MM.1S (cell line): ENCODE results near the gene TJP1.

ENCODE experiments used
- DNase-seq: peaks from one replicate; pipeline ENCODE4 v3.0.0-alpha.2; 2015
- H2AFZ ChIP-seq: fragments of 300-600 bp; sonication (generic); 2 replicates; pipeline ENCODE4 v1.6.0; 2016; ENCODE audit warnings: antibody characterized with exemption, low read length
- H3F3A ChIP-seq: fragments of 300-600 bp; sonication (generic); 2 replicates; pipeline ENCODE4 v1.6.1; 2016; ENCODE audit warnings: mild to moderate bottlenecking, antibody characterized with exemption, low read length, moderate library complexity, mixed read lengths; ENCODE audit not compliant: insufficient read depth
- H3K27ac ChIP-seq: fragments of 300-600 bp; sonication (generic); 2 replicates; pipeline ENCODE4 v1.5.1; 2016; ENCODE audit warnings: mild to moderate bottlenecking, low read length
- H3K27me3 ChIP-seq: fragments of 300-600 bp; sonication (generic); replicated peaks from 2 replicates; pipeline ENCODE4 v1.6.0; 2016; ENCODE audit warnings: low read length; ENCODE audit not compliant: insufficient read depth
- H3K36me3 ChIP-seq: fragments of 300-600 bp; sonication (generic); replicated peaks from 2 replicates; pipeline ENCODE4 v1.6.1; 2016; ENCODE audit warnings: mild to moderate bottlenecking, low read length, mixed read lengths; ENCODE audit not compliant: insufficient read depth
- H3K4me1 ChIP-seq: fragments of 300-600 bp; sonication (generic); 2 replicates; pipeline ENCODE4 v1.6.1; 2016; ENCODE audit warnings: low read length, mixed read lengths
- H3K4me2 ChIP-seq: fragments of 300-600 bp; sonication (generic); 2 replicates; pipeline ENCODE4 v1.6.0; 2016; ENCODE audit warnings: low read depth, low read length
- H3K4me3 ChIP-seq: fragments of 300-600 bp; sonication (generic); 2 replicates; pipeline ENCODE4 v1.5.1; 2016; ENCODE audit warnings: low read length, mixed read lengths
- H3K79me2 ChIP-seq: fragments of 300-600 bp; sonication (generic); 2 replicates; pipeline ENCODE4 v1.6.1; 2016; ENCODE audit warnings: mixed run types, low read length, mixed read lengths
- H3K9ac ChIP-seq: fragments of 300-600 bp; sonication (generic); 2 replicates; pipeline ENCODE4 v1.6.1; 2016; ENCODE audit warnings: low read length, mixed read lengths
- H3K9me2 ChIP-seq: fragments of 300-600 bp; sonication (generic); replicated peaks from 2 replicates; pipeline ENCODE4 v1.6.1; 2016; ENCODE audit warnings: mild to moderate bottlenecking, low read length, mixed read lengths; ENCODE audit not compliant: insufficient read depth
- H3K9me3 ChIP-seq: fragments of 300-600 bp; sonication (generic); replicated peaks from 2 replicates; pipeline ENCODE4 v1.6.1; 2016; ENCODE audit warnings: mild to moderate bottlenecking, low read length, mixed read lengths; ENCODE audit not compliant: insufficient read depth
- H4K20me1 ChIP-seq: fragments of 300-600 bp; sonication (generic); 2 replicates; pipeline ENCODE4 v1.6.1; 2016; ENCODE audit warnings: mild to moderate bottlenecking, low read length, moderate library complexity, mixed read lengths; ENCODE audit not compliant: insufficient read depth
- EZH2 ChIP-seq: fragments of 300-600 bp; sonication (generic); optimal IDR thresholded peaks from 2 replicates; pipeline ENCODE3; 2017; ENCODE audit warnings: low read depth, mild to moderate bottlenecking, antibody characterized with exemption, low read length, mixed read lengths
- EZH2phosphoT487 ChIP-seq: fragments of 300-600 bp; sonication (generic); IDR thresholded peaks from 2 replicates; pipeline ENCODE4 v1.6.1; 2018; ENCODE audit warnings: antibody characterized with exemption, low read length
- TF ChIP-seq, protein P1 (sequence below): fragments of 300-600 bp; sonication (generic); IDR thresholded peaks from 2 replicates; pipeline ENCODE4 v1.5.1; 2016; ENCODE audit warnings: antibody characterized with exemption, low read length, mixed read lengths

Gene TJP1

GRCh38 chr15:29821416-29822099, 710 bp downstream of the TJP1 start:
- no peak for TF ChIP-seq EZH2phosphoT487
- TF ChIP-seq, protein P1, sequence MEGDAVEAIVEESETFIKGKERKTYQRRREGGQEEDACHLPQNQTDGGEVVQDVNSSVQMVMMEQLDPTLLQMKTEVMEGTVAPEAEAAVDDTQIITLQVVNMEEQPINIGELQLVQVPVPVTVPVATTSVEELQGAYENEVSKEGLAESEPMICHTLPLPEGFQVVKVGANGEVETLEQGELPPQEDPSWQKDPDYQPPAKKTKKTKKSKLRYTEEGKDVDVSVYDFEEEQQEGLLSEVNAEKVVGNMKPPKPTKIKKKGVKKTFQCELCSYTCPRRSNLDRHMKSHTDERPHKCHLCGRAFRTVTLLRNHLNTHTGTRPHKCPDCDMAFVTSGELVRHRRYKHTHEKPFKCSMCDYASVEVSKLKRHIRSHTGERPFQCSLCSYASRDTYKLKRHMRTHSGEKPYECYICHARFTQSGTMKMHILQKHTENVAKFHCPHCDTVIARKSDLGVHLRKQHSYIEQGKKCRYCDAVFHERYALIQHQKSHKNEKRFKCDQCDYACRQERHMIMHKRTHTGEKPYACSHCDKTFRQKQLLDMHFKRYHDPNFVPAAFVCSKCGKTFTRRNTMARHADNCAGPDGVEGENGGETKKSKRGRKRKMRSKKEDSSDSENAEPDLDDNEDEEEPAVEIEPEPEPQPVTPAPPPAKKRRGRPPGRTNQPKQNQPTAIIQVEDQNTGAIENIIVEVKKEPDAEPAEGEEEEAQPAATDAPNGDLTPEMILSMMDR: peak; percentile 22
- H3K9ac ChIP-seq: peak overlapping the region; percentile 54; the same call in 1 of the 2 replicates
- peak overlapping the region; percentile 68 for H3K4me3 ChIP-seq
- 0 out of 2 replicates have a peak, but pooled peaks cover 3% of the 10 kb centered on the region for H3K79me2 ChIP-seq
- H3K27me3 ChIP-seq: peaks cover 59% of the 10 kb centered on the region
- H3K36me3 ChIP-seq: no peaks in the 10 kb centered on the region
- no peak overlapping the region for H3K27ac ChIP-seq
- H2AFZ ChIP-seq: peak overlapping the region; percentile 70
- H3K9me3 ChIP-seq: no peaks in the 10 kb centered on the region
- peaks cover 8% of the 10 kb centered on the region; the same call in 1 of the 2 replicates for H4K20me1 ChIP-seq
- peak; percentile 84 for DNase-seq
- peaks cover 20% of the 10 kb centered on the region for H3F3A ChIP-seq
- peaks cover 21% of the 10 kb centered on the region for H3K4me1 ChIP-seq
- no peaks in the 10 kb centered on the region for H3K9me2 ChIP-seq
- peak overlapping the region; percentile 64; the same call in 1 of the 2 replicates for H3K4me2 ChIP-seq

GRCh38 chr15:29820394-29821154, 1.7 kb downstream of the TJP1 start:
- Histone ChIP-seq H3K9me3 (no peaks in the 10 kb centered on the region), H2AFZ (no peak overlapping the region), H3K4me3 (peak overlapping the region; percentile 68; the same call in 1 of the 2 replicates), H3K27ac (no peak overlapping the region), H3K36me3 (no peaks in the 10 kb centered on the region), H3K9ac (no peak overlapping the region), H3K27me3 (peaks cover 49% of the 10 kb centered on the region), H3F3A (peaks cover 16% of the 10 kb centered on the region), H3K4me1 (peaks cover 13% of the 10 kb centered on the region), H3K9me2 (no peaks in the 10 kb centered on the region), H3K79me2 (0 out of 2 replicates have a peak, but pooled peaks cover 3% of the 10 kb centered on the region), H4K20me1 (peaks cover 6% of the 10 kb centered on the region; the same call in 1 of the 2 replicates), H3K4me2 (peak overlapping the region; percentile 57; the same call in 1 of the 2 replicates)
- no peak for DNase-seq
- no peak for TF ChIP-seq EZH2
- TF ChIP-seq, protein P1: no peak
- no peak for TF ChIP-seq EZH2phosphoT487

- Histone ChIP-seq H3K9ac (no peak overlapping the region), H3K4me3 (no peak overlapping the region), H3K4me1 (peaks cover 8% of the 10 kb centered on the region), H4K20me1 (peaks cover 6% of the 10 kb centered on the region; the same call in 1 of the 2 replicates), H3K4me2 (no peak overlapping the region), H2AFZ (no peak overlapping the region), H3K9me3 (no peaks in the 10 kb centered on the region), H3K27ac (no peak overlapping the region), H3K27me3 (peaks cover 46% of the 10 kb centered on the region), H3K36me3 (no peaks in the 10 kb centered on the region), H3F3A (peaks cover 16% of the 10 kb centered on the region), H3K79me2 (0 out of 2 replicates have a peak, but pooled peaks cover 3% of the 10 kb centered on the region), H3K9me2 (no peaks in the 10 kb centered on the region)
- TF ChIP-seq EZH2 (no peak), EZH2phosphoT487 (no peak)
- TF ChIP-seq, protein P1: no peak
- DNase-seq: no peak
These were observed 2.3 kb downstream of the TJP1 start for GRCh38 chr15:29819979-29820378.
